ENCODE measurements around the gene ZBTB49.

ZBTB49 gene

GRCh38 chr4:4320951-4321714 is 31.1 kb downstream of the ZBTB49 start:
- in situ Hi-C loops (cut with MboI; ENCODE audit: low pct_unique_long_range_greater_than_20kb, low sequenced_read_pairs): no loop called here
- DNase-seq: no peak

DNA sequence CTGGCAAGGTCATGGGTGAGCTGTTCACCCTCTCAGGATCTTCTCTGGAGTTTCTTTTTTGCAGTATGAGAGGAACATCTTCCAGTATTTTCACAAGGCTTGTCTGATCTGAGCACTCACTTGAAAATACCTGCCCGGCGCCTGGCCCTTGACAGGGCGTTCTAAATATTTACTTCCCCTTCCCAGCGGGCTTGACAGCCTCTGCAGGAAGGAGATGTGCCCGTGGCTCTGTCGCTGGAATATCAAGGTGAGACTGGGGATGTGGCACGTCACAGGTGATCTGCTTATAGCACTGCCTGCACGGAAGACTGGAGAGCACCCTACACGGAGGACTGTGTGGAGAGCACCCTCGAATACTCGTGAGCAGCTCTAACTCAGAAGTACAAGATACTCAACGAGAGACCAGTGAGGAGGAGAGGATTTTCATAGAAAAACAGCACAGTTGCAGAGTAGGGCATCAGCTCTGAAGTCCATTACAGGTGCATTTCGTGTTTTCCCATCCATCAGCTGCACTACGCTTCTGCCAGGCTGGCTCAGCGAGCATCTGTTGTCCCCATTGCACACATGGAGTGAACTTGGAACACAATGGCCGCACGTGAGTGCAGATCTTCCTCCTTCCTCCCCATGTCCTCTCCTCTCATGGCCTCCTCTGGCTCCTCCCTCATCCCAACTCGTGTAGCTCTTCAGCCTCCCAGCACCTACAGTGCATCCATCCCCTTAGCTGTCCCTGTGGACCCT is 32.1 kb downstream of the ZBTB49 start:
- no peak for DNase-seq
- in situ Hi-C loops (cut with MboI; ENCODE audit: low pct_unique_long_range_greater_than_20kb, low sequenced_read_pairs): no loop called here

- DNase-seq: no peak
- in situ Hi-C loops (cut with MboI; ENCODE audit: low pct_unique_long_range_greater_than_20kb, low sequenced_read_pairs): no loop called here
These were observed 33.9 kb downstream of the ZBTB49 start for GRCh38 chr4:4323705-4324534.

DNA sequence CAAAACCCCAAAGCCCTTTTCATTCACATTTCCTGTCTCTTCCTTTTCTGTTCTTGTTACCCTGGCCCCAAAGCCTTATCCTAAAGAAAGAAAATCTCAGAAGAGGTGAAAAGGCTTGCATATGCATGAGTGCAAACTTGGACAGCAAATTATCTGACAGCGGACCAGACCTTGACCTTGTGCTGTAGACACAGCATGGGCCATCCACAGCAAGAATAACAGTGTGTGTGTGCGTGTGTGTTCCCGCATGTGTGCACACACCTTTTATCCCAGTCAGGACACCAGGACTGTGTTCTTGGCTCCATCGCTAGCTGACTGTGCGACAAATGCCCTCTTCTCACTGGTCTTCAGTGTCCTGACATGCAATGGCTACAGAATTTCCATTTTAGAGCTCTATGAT is 35.3 kb downstream of the ZBTB49 start:
- DNase-seq: no peak
- in situ Hi-C loops (cut with MboI; ENCODE audit: low pct_unique_long_range_greater_than_20kb, low sequenced_read_pairs): no loop called here

DNA sequence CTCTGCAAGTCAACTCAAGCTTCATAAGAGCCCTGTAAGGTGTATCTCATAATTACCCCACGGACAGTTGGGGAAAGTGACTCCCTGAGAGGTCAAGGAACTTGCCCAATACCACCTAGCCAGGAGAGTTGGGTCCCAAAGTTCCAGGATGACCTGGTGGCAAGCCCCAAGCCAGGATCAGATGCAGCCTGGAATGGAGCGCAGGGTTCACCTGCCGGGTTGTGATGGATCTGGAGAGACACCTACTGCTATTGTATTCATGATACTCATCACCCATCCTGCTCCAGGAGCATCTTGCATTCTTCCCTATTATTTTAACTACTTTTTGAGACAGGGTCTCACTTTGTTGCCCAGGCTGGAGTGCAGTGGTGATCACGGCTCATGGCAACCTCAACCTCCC is 36.1 kb downstream of the ZBTB49 start:
- DNase-seq: no peak
- in situ Hi-C loops (cut with MboI; ENCODE audit: low pct_unique_long_range_greater_than_20kb, low sequenced_read_pairs): no loop called here

DNA sequence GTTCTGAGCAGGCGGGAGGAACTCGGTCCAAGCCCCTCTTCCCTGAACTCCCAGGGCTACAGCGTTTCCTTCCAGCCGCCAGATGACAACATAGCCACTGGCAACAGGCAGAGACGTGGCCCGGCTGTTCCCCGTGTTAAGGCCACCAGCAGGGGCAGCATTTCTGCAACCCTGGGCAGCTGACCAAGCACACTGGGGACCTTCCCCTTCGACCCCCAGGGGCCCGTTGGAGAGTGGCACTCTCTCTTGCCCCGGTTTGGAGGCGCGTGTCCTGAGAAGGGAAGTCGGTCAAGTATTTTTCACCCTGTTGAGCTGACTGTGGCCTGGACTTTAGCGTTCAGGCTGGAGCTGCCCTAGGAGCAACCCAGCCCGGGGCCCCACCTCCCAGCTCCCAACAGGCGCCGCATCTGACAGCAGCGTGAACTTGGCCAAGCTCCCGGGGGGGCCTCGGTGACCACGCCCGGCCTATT is 37.6 kb downstream of the ZBTB49 start:
- in situ Hi-C loops (cut with MboI; ENCODE audit: low pct_unique_long_range_greater_than_20kb, low sequenced_read_pairs): no loop called here
- DNase-seq: peak; percentile 30

GRCh38 chr4:4328206-4328605 is 38.2 kb downstream of the ZBTB49 start:
- no peak for DNase-seq
- in situ Hi-C loops (cut with MboI; ENCODE audit: low pct_unique_long_range_greater_than_20kb, low sequenced_read_pairs): no loop called here

DNA sequence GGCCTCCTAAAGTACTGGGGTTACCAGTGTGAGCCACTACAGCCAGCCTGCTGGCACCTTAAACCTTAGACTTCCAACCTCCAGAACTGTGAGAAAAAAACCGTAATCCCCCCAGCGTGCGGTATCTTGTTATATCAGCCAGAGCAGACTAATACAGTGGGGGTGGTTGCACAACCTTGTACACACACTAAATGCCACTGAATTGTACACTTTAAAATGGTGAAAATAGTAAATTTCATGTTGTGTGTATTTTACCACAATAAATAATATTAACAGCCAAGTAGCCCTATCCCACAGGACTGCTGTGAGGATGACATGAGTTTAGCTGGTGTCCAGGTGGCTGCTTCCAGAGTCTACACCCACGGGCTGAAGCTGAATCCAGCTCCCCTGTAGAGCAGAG is 38.8 kb downstream of the ZBTB49 start:
- in situ Hi-C loops (cut with MboI; ENCODE audit: low pct_unique_long_range_greater_than_20kb, low sequenced_read_pairs): no loop called here
- DNase-seq: no peak

- in situ Hi-C loops (cut with MboI; ENCODE audit: low pct_unique_long_range_greater_than_20kb, low sequenced_read_pairs): no loop called here
- DNase-seq: no peak
These were observed 39.4 kb downstream of the ZBTB49 start for GRCh38 chr4:4329496-4329895.

- DNase-seq: no peak
- in situ Hi-C loops (cut with MboI; ENCODE audit: low pct_unique_long_range_greater_than_20kb, low sequenced_read_pairs): no loop called here
These were observed 40.7 kb downstream of the ZBTB49 start for GRCh38 chr4:4330794-4331193.

DNA sequence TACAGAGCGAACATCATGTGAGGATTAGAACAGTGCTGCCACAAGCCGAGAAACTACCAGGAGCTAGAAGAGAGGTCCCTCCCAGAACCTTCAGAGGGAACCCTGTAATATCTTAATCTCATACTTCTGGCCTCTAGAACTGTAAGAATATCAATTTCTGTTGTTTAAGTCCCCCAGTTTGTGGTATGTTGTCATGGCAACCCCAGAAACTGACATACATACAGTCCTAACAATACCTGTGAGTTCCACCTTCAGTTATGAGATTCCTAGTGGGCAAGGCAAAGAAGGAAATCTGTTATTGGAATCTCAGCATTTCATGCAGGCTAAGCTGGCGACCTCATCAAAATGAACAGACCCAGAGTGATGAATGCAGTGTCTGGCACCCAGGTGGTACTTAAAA is 42.5 kb downstream of the ZBTB49 start:
- peak; percentile 9 for DNase-seq
- in situ Hi-C loops (cut with MboI; ENCODE audit: low pct_unique_long_range_greater_than_20kb, low sequenced_read_pairs): no loop called here

DNA sequence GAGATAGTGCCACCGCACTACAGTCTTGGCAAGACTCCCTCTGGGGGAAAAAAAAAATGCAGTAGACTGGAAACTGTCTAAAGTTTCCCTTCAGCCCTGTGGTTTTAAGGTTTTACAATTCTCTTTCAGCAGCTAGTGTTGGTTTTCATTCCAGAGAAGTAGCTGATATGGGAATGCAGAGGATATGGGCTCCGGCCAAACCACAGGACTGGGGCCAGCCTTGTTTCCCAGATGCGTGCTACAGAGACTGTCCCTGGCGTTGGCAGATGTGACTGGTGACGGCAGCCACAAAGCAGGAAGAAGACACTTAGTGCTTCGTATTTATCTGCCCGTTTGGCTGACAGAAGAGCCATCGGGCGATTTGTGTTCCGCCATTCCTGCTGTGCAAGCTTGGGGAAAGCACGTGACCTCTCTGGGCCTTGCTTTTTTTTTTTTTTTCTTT is 43.2 kb downstream of the ZBTB49 start:
- in situ Hi-C loops (cut with MboI; ENCODE audit: low pct_unique_long_range_greater_than_20kb, low sequenced_read_pairs): no loop called here
- DNase-seq: peak; percentile 73

DNA sequence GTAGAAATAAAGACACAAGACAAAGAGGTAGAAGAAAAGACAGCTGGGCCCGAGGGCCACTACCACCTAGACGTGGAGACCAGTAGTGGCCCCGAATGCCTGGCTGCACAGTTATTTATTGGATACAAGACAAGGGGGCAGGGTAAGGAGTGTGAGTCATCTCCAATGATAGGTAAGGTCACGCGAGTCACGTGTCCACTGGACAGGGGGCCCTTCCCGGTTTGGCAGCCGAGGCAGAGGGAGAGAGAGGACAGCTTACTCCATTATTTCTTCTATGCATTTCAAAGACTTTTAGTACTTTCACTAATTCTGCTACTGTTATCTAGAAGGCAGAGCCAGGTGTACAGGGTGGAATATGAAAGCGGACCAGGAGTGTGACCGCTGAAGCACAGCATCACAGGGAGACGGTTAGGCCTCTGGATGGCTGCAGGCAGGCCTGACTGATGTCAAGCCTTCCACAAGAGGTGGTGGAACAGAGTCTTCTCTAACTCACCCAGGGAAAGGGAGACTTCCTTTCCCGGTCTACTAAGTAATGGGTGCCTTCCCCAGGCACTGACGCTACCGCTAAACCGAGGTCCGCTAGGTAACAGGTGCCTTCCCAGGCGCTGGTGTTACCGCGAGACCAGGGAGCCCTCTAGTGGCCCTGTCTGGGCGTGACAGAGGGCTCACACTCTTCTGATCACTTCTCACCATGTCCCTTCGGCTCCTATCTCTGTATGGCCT is 44.9 kb downstream of the ZBTB49 start:
- in situ Hi-C loops (cut with MboI; ENCODE audit: low pct_unique_long_range_greater_than_20kb, low sequenced_read_pairs): no loop called here

DNA sequence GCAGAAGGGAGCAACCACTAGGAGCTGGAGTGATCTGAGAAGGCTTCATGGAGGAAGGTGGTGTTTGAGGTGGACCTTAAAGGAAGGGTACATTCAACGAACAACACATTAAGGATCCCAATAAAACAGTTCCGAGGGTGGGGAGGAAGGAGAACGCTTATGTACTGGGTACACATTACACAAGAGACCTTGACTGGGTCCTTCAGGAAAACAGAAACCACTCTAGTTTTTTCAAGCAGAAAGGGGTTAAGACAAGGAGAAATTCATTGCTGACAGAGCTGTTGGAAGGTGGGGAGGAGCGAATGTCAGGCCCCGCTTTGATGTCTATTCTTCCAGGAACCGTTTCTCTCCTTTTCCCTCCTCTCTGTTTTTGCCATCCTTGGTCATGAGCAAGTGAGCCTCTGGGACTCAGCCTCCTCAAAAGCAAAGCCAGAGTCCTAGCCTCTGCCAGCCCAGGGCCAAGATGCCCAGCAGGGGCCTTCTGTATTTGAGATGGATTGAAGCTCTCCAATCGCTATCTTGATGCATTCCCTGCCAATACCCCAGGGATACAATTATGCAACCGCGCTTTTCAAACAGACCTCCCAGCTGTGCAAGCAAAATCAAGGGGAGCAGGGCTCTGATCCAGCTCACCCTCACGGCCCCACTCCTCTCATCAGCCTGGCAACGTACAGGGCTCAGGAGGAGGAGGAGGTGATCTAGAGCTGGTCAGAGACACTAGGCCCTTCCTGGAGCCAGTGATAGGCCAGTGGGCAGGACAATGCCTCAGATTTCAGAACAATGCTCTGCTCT is 48.4 kb downstream of the ZBTB49 start:
- in situ Hi-C loops (cut with MboI; ENCODE audit: low pct_unique_long_range_greater_than_20kb, low sequenced_read_pairs): no loop called here
- no peak for DNase-seq

More for the DNA sequence above, 44.9 kb downstream of the ZBTB49 start:
- DNase-seq: peak; percentile 67

DNA sequence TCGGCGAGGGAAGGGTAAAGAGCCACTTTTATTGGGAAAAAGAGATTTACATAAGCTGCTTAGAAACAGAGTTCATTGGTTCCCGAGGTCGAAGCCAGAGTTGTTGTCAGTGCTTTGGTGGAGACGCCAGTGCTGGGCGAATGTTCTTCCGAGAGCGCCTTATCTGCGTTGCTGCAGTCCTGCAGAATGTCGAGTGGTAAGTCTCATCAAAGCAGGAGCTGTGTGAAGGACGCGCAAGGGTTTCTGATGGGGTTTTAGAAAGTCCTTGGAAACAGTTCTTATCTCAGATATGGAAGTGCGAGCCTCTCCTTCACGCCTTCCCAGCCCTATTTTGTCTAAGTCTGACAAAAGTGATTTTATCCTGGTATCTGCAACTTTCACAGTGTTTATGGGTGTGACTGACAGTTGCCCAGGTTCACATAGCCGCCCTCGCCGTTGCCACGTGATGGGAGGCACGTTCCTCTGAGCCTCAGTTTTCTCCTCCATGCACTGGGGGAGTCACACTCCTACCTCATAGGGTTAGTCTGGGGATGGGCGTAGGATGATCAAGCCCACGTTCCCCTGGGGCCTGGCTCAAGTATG is 49.5 kb downstream of the ZBTB49 start:
- in situ Hi-C loops (cut with MboI; ENCODE audit: low pct_unique_long_range_greater_than_20kb, low sequenced_read_pairs): no loop called here
- DNase-seq: no peak

DNA sequence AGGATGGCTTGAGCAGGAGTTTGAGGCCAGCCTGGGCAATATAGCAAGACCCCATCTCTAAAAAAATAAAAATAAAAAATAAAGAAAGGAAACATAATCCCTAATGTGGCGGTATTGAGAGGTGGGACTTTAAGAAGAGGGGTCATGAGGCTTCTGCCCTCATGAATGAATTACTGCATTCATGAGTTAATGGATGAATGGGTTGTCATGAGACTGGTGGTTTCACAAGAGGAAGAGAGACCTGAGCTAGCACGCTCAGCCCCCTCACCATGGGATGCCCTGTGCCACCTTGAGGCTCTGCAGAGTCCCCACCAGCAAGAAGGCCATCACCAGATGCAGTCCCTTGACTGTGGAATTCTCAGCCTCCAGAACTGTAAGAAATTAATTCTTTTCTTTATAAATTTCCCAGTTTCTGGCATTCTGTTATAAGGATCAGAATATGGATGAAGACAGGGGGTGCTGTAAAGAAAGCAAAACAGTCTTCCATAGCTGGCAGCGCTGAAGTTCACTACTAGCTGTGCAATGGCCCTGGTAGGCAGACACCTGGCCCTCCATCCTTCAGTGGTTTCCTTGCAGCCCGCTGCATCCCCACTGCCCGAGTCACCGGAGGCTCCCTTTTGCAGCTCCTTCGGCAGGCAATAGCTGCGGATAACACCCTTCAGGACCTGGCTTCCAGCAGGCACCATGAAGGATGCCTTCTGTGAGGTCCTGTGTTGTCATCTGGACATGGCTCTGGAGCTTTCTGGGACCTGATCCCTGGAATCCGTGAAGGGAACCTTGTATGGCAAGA is 52.0 kb downstream of the ZBTB49 start:
- in situ Hi-C loops (cut with MboI; ENCODE audit: low pct_unique_long_range_greater_than_20kb, low sequenced_read_pairs): no loop called here
- DNase-seq: no peak

DNA sequence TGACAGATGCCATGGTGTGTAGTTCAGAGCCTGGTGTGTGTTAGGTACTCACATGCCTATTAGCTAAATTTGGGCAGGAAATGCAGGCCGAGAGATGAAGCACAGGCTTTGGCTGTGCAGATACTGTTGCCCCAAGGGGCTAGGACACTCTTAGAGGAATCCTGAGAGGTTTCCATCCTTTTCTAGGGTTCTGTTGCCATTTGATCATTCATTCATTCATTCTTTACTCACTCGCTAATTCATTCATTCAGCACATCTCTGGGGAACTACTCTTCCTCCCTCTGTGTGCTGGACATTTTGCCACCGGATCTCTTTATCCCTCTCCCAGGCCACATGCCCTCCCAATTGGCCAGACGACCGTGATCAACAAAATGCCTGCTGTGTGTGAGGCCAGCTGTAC is 53.0 kb downstream of the ZBTB49 start:
- in situ Hi-C loops (cut with MboI; ENCODE audit: low pct_unique_long_range_greater_than_20kb, low sequenced_read_pairs): no loop called here
- DNase-seq: no peak
